Measurements from ENCODE around the gene SLFN12.
A peak's percentile ranks its signal among the peaks of the same experiment; 100 is the strongest.

DNA sequence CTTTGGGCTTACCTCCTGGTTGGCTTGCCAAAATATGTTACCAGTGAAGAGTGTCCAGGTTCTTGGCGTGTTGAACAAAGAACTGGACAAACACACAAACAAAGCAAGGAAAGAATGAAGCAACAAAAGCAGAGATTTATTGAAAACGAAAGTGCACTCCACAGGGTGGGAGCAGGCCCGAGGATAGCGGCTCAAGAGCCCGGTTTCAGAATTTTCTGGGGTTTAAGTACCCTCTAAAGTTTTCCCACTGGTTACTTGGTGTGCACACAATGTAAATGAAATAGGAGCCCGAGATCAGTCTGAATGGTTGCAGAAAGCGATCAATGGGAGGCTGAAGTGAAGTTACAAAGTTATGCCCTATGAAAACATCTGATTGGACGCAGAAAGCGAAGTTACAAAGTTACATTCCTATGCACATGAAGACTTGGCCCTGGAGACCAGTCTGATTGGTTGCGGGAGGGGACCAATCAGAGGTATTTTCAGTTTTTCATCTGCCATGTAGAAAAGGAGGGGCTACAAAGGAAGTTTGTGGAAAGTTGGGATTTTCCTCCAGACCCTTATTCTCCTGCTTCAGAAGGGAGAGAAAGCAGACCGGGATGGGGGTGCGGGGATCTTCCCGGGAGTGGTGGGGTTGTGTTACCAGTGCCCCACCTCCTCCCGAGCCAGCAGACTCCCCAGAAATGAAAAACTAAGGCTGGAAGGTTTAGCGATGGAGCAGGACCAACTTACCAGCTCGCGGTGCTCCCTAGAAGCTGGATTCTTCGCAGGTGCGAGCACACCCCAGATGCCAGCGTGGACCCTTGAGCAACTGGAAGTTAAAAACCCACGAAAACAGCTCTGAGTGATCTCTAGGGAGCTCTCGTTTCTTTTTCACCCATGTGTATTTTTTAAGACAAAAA, at the start of gene SLFN12:
- TF ChIP-seq POLR2A (IDR thresholded peaks at IDR 0.05), result peak in 1 of 4 donors; percentile 53
- TF ChIP-seq, protein P1, sequence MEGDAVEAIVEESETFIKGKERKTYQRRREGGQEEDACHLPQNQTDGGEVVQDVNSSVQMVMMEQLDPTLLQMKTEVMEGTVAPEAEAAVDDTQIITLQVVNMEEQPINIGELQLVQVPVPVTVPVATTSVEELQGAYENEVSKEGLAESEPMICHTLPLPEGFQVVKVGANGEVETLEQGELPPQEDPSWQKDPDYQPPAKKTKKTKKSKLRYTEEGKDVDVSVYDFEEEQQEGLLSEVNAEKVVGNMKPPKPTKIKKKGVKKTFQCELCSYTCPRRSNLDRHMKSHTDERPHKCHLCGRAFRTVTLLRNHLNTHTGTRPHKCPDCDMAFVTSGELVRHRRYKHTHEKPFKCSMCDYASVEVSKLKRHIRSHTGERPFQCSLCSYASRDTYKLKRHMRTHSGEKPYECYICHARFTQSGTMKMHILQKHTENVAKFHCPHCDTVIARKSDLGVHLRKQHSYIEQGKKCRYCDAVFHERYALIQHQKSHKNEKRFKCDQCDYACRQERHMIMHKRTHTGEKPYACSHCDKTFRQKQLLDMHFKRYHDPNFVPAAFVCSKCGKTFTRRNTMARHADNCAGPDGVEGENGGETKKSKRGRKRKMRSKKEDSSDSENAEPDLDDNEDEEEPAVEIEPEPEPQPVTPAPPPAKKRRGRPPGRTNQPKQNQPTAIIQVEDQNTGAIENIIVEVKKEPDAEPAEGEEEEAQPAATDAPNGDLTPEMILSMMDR (IDR thresholded peaks at IDR 0.05), result peak in 1 of 6 experiments; percentile 3

All from upper lobe of left lung (tissue), 4 donors.